NT2/D1 (cell line): ENCODE results near the gene SELENOM.

Source experiments
- DNase-seq: peaks from one replicate; pipeline ENCODE4 v3.0.0-alpha.2; 2011; ENCODE audit warnings: low read depth, low spot score
- H3K27me3 ChIP-seq: 2 replicates; pipeline ENCODE4 v1.6.0; 2011; ENCODE audit warnings: mild to moderate bottlenecking; ENCODE audit not compliant: insufficient read length, insufficient read depth
- H3K36me3 ChIP-seq: 2 replicates; pipeline ENCODE4 v1.6.1; 2011; ENCODE audit warnings: mild to moderate bottlenecking, low read length, mixed read lengths; ENCODE audit not compliant: insufficient read depth, insufficient read length
- H3K4me1 ChIP-seq: 2 replicates; pipeline ENCODE4 v1.5.1; 2011; ENCODE audit not compliant: insufficient read depth, insufficient read length
- H3K4me3 ChIP-seq: 2 replicates; pipeline ENCODE4 v1.5.1; 2011; ENCODE audit warnings: low read depth; ENCODE audit not compliant: insufficient read length
- H3K9ac ChIP-seq: 2 replicates; pipeline ENCODE4 v1.6.0; 2011; ENCODE audit warnings: low read depth; ENCODE audit not compliant: insufficient read length
- H3K9me3 ChIP-seq: 2 replicates; pipeline ENCODE4 v1.5.1; 2011; ENCODE audit warnings: mild to moderate bottlenecking, low read length; ENCODE audit not compliant: insufficient read depth
- SUZ12 ChIP-seq: IDR thresholded peaks from 2 replicates; pipeline ENCODE4 v1.6.1; 2011; ENCODE audit not compliant: insufficient read length, insufficient read depth; ENCODE audit errors: extremely low read depth
- YY1 ChIP-seq: IDR thresholded peaks from 2 replicates; pipeline ENCODE4 v1.6.1; 2011; ENCODE audit not compliant: insufficient read length, insufficient read depth
- ZNF274 ChIP-seq: IDR thresholded peaks from 2 replicates; pipeline ENCODE4 v1.6.1; 2011; ENCODE audit warnings: mild to moderate bottlenecking, low read depth, low read length

The SELENOM gene

GRCh38 chr22:31134688-31135087 lies 27.3 kb upstream of the SELENOM start:
- no peak for TF ChIP-seq ZNF274
- TF ChIP-seq SUZ12 = no peak
- TF ChIP-seq YY1 = no peak
- Histone ChIP-seq H3K9me3 (no peaks in the 10 kb centered on the region), H3K36me3 (peaks cover 11% of the 10 kb centered on the region), H3K4me3 (no peak overlapping the region), H3K9ac (no peak overlapping the region), H3K27me3 (no peaks in the 10 kb centered on the region), H3K4me1 (peaks cover 8% of the 10 kb centered on the region)
- DNase-seq = no peak

GRCh38 chr22:31133911-31134310 lies 26.5 kb upstream of the SELENOM start:
- Histone ChIP-seq H3K27me3 (no peaks in the 10 kb centered on the region), H3K4me3 (no peak overlapping the region), H3K4me1 (peaks cover 8% of the 10 kb centered on the region), H3K9ac (no peak overlapping the region), H3K36me3 (peaks cover 11% of the 10 kb centered on the region), H3K9me3 (no peaks in the 10 kb centered on the region)
- DNase-seq = no peak
- TF ChIP-seq ZNF274 (no peak), YY1 (no peak), SUZ12 (no peak)

GRCh38 chr22:31130873-31131272 lies 23.5 kb upstream of the SELENOM start:
- no peak for TF ChIP-seq YY1
- no peak for TF ChIP-seq ZNF274
- H3K9ac ChIP-seq = no peak overlapping the region
- H3K27me3 ChIP-seq = no peaks in the 10 kb centered on the region

GRCh38 chr22:31128156-31128555 lies 20.8 kb upstream of the SELENOM start:
- Histone ChIP-seq H3K36me3 (peaks cover 6% of the 10 kb centered on the region), H3K27me3 (no peaks in the 10 kb centered on the region), H3K4me3 (no peak overlapping the region), H3K4me1 (peaks cover 10% of the 10 kb centered on the region), H3K9me3 (no peaks in the 10 kb centered on the region), H3K9ac (no peak overlapping the region)
- DNase-seq = no peak
- TF ChIP-seq SUZ12 (no peak), ZNF274 (no peak), YY1 (no peak)

More at GRCh38 chr22:31130873-31131272, 23.5 kb upstream of the SELENOM start:
- Histone ChIP-seq H3K9me3 (no peaks in the 10 kb centered on the region), H3K4me1 (peaks cover 8% of the 10 kb centered on the region), H3K36me3 (peaks cover 16% of the 10 kb centered on the region), H3K4me3 (no peak overlapping the region)
- no peak for DNase-seq

GRCh38 chr22:31127181-31127772 lies 19.9 kb upstream of the SELENOM start:
- H3K4me3 ChIP-seq = no peak overlapping the region
- peaks cover 5% of the 10 kb centered on the region for H3K36me3 ChIP-seq
- H3K9ac ChIP-seq = no peak overlapping the region
- no peaks in the 10 kb centered on the region for H3K9me3 ChIP-seq
- H3K27me3 ChIP-seq = no peaks in the 10 kb centered on the region
- DNase-seq = no peak
- TF ChIP-seq ZNF274 (no peak), YY1 (no peak), SUZ12 (no peak)
- peaks cover 10% of the 10 kb centered on the region for H3K4me1 ChIP-seq

- Histone ChIP-seq H3K9me3 (no peaks in the 10 kb centered on the region), H3K36me3 (peaks cover 5% of the 10 kb centered on the region), H3K27me3 (no peaks in the 10 kb centered on the region), H3K9ac (no peak overlapping the region), H3K4me3 (no peak overlapping the region), H3K4me1 (peaks cover 10% of the 10 kb centered on the region)
- DNase-seq = no peak
- TF ChIP-seq SUZ12 (no peak), YY1 (no peak), ZNF274 (no peak)
These were observed 19.5 kb upstream of the SELENOM start for GRCh38 chr22:31126869-31127175.

- H3K9me3 ChIP-seq = no peaks in the 10 kb centered on the region
- peaks cover 5% of the 10 kb centered on the region for H3K36me3 ChIP-seq
- no peaks in the 10 kb centered on the region for H3K27me3 ChIP-seq
- H3K9ac ChIP-seq = no peak overlapping the region
- H3K4me3 ChIP-seq = no peak overlapping the region
- TF ChIP-seq SUZ12 (no peak), ZNF274 (no peak), YY1 (no peak)
- peaks cover 8% of the 10 kb centered on the region for H3K4me1 ChIP-seq
- DNase-seq = no peak
These were observed 18.9 kb upstream of the SELENOM start for GRCh38 chr22:31126128-31126868.
